Stimulated activated CD4-positive, alpha-beta T cell treated with anti-CD3 and anti-CD28 coated beads, TNF-alpha, amount 100 ng/mL, for 1 hour (primary cell): ENCODE results near the gene TMIE.
"Not testable (repeated sequence)": the region's sequence is repeated elsewhere in the genome, so short reads cannot be mapped to it uniquely, and the experiment has no call there.

Experiments used
- DNase-seq, 3 donors: peaks; one replicate each; pipeline ENCODE4 v3.0.0-alpha.2; 2020; ENCODE audit warnings: low read depth in 3 of 3, low spot score in 1 of 3

TMIE gene

DNA sequence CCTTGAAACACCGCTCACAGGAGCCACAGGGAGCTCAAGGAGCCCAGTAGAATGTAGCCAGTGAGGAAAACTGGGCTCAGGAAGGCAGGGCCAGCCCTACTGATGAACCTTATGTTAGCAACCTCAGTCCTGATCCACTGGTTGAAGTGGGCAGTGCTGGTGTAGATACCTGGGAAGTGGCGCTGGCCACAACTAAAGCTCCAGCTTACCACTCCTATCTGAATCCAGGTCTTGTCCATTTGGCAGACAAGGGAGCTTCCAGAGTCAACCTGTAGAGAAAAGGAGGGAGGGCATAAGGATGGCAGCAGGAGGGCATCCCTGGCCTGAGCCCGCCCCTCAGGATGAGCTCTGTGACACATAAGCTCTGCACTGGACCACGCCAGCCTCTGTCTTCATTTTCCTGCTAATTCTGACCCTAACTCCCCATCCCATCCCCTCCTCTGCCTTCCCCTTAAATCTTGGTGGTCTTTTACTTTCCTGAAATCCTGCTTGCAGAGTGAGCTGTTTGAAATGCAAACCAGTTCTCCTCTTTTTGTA lies 18.6 kb downstream of the TMIE start:
- DNase-seq: no peak

DNA sequence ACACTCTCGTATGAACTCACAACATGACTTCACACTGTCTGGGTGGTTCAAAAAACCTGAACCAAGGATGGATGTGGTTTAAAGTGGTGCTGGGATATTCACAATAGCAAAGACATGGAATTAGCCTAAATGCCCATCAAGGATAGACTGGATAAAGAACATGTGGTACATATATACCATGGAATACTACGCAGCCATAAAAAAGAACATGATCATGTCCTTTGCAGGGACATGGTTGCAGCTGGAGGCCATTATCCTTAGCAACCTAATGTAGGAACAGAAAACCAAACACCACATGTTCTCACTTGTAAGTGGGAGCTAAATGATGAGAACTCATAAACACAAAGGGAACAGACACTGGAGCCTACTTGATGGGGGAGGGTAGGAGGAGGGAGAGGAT lies 19.8 kb downstream of the TMIE start:
- no peak for DNase-seq

DNA sequence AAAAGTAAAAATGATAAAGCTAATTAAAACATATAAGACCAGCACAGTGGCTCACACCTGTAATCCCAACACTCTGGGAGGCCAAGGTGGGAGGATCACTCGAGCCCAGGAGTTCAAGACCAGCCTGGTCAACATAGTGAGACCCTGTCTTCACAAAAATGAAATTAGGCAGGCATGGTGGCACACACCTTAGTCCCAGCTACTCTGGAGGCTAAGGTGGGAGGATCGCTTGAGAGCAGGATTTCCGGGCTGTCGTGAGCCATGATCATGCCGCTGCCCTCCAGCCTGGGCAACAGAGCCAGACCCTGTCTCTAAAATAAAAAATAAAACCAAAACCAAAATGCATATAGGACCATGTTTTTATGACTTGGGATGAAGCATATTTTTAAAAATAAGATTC lies 21.3 kb downstream of the TMIE start:
- no peak for DNase-seq

DNA sequence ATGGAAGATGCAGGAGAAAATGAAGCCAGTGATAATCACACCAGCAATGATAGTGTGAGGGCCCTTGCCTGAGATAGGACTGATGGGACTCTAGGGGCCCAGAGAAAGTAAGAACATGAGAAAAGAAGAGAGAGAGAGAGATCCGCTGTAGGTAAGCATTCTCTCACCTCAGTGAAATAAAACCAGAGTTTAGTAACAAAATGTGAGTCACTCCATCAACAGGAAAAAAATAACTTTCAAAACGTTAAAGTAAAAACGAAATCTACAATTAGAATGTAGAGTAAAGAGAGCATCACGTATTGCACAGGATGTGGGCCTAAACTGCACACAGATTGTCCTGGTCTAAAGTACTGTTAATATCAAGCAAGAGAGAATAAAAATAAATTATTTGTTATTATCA lies 23.2 kb downstream of the TMIE start:
- DNase-seq: no peak

DNA sequence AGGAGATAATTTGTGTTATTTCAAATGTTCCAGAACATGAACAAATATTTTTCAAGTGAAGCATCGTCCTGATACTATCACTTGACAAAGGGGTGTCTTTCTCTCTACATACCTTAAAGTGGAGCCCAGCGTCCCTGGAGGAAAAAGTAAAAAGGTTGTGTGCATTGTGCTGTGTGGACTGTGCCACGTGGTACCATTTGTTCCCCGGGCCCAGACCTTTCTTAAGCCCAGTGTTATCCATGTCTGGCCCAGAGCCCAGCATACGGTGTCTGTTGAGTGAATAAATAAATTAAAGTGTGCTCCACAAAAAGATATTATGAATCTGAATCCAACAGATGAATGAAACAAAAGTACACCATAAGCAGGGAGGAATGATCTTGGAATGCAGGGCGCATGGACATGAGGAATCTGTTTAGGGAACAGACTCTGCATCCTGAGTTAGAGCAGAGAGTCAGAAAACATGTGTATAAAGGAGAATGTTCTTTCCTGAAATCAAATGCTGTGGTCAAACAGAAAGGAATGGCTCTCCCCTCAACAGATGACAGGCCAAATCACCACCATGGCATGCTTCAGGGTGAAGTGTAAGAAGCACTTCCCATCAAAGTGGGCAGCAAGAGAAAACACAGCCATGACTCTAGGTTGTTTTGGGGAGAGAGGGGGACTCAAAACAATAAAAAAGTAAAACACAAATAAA lies 24.6 kb downstream of the TMIE start:
- no peak for DNase-seq

DNA sequence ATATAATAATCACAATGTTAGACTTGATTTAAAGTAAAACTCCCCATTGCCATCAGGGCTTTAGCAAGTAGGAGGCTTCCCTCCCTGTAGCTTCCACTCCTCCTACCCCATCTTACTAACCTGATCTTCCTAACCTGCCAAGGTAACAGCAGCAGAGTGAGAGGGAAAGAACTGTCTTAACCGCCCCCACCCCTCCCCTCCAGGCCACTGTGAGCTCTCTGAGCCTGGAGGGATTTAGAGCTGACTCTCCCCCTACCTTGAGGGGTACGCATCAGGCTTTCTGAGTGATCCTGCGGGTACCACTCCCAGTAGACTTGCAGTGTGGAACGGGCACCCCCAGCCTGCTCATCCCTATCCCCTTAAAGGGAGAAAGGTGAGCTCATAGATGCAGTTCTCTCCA lies 27.8 kb downstream of the TMIE start:
- no peak for DNase-seq

DNA sequence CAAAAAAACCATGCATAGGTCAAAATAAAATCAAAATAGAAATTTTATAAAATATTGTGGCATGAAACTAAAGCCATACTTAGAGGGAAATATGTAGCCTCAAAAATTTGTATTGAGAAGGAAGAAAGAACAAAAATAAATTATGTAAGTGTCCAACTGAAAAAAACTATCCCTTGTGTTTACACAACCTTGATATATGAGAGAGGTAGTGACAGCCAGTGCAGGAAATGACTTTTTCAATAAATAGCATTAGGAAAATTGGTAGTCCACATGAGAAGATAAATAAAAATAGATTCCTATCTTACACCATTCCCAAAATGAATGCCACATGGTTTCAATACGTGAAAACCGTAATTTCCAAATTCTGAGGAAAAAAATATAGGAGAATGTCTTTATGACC lies 29.6 kb downstream of the TMIE start:
- no peak for DNase-seq

DNA sequence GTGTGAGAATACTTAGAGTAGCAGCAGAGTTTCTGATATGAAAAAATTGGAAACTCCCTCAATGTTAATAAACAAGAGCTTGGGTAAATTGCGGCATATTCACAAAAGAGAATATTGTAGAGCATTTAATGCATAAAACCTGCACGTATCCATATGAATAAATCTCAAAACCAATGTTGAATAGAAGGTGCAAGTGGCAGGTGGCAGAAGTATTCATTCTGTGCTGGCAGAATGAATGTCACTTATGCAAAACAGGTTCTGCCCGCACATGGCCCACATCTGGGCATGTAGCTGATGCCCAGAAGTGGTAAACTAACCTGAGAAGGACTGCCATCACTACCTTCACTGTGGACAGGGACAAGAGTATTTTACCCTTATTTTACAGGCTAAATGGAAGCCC lies 30.6 kb downstream of the TMIE start:
- no peak for DNase-seq

DNA sequence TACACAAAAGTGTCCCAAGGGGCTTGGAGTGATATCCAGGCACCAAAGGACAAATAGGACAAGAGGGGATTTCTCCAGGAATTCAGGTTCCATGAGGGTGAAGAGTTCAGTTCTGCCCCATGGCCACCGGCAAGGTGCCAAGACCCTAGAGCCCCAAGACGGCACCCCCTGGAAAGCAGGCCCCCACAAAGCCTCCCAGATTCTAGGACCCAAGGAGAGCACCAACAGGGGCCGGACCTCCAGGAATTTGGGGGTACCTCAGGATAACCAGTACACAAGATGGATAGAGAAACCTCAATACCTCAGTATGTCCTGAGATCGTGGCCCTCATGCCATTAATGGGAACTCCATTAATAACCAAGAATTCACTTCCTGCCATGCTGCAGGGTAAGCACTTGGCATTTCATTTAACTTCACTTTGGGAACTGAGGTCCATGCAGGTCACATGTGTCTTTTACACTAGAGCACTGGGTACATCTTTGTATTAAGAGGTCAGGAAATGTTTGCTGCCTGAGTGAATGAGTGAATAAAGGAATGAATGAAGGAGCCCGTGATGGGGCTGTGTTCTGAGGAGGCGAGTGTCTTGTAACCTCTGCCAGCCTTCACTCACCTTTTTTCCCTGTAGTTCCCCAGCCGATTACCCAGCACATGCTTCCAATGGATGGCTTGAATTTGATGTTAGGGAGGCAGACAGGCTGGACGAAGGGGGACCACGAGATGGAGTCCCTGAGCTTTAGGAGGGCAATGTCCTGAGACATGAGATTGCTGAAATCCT lies 32.0 kb downstream of the TMIE start:
- no peak for DNase-seq

DNA sequence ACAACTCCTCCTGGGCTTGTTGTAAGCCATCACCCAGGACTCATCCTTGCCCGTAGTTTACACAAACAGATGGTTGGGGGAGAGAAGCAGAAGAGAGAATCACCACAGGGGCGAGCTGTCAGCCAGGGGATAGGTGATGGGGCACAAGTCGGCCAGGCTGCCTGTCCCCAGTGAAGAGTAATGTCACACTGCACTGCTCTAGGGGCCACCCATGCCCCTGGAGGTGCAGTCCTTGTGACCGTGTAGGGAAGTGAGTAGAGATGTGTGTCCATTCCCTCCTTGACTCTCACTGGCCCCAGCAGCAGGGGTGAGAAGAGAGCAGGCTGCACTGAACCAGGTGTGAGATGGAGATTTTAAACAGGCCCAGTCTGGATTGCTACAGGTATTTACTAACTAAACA lies 33.6 kb downstream of the TMIE start:
- DNase-seq: no peak

DNA sequence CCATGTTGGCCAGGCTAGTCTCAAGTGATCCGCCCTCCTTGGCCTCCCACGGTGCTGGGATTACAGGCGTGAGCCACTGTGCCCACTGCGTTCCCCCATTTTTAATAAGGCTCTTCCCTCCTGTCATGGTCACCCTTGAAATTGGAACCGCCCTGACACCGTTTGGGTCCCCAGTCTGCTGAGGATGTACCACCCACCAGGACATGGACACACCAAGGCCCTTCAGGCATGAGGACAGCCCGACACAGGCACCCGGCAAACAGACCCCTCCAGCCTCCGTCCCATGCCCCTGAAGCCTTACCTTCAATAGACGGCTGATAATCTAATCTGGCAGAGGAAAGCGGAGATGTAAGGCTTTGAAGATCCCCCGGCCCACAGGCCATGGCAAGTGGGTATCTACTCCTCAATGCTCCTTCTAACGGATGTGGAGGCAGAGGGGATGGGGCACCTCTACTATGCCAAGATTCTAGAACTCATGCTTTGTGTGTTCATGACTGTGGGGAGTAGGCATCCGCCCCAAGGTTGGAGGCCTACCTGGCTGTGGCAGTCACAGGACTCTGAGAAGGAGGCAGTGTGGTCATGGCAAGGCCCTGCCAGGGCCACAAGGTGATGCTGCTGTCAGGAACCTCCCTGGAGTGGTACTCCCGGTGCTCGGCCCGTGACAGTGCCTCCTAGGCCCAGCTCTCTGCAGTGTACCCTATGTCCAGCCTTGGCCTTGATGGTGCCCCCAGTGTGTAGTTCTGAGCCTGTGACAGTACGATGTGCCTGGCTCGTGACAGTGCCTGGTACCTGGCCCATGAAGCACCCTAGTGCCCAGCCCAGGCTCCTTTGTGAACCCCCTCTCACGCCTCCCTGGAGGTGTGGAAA lies 35.0 kb downstream of the TMIE start:
- no peak for DNase-seq

DNA sequence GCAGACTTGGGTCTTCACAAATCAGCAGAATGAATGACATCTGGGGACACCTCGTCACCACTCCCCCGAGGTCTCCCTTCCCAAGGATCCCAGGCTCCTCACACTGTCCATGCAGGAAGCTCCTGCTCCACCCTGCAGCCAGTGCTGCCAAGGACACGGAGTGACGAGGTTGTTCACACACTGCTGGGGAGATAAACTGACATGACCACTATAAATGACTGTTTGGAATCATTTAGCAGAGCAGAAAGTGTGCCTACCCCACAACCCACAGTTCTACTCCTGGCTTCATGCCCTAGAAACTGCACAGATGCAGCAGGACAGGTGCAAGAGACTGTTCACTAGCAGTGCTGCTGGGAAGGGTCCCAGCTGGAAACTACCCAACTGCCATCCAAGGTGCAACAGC lies 36.1 kb downstream of the TMIE start:
- DNase-seq: no peak

DNA sequence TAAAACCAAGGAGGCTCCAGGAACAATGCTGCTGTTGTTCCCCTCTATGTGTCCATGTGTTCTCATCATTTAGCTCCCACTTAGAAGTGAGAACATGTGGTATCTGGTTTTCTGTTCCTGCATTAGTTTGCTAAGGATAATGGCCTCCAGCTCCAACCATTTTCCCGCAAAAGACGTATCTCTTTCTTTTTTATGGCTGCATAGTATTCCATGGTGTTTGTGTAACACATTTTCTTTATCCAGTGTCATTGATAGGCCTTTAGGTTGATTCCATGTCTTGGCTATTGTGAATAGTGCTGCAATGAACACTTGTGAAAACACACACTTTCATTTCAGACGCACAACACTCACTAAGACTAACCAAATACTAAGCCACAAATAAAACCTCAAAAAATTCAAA lies 38.4 kb downstream of the TMIE start:
- not testable (repeated sequence) for DNase-seq

DNA sequence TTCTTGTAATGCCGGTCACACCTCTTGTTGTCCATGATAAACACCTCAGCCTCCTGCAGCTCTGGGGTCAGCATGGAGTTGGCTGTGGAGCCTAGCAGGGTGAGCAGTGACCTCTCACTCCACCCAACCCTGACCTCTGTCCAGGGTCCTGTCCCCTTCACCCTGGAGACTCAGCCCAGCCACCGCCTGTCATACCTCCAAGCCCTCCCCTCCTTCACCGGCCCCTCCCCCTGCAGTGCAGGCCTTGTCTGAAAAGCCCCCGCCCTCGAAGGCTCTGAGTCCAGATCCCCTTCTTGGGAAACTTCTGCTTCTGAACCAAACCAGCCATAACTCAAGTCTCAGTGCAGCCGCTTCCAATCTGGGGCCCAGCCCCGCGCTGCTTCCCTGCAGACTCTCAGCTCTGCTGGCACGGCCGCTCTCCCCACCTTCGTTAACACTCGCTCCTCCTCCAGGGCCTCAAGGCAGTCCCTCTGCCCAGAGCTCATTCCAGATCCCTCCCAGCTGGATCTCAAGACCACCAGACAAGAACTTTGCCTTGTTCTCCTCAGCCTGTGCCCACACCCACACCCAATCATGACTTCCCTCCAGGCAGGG lies 41.9 kb downstream of the TMIE start:
- DNase-seq: no peak

DNA sequence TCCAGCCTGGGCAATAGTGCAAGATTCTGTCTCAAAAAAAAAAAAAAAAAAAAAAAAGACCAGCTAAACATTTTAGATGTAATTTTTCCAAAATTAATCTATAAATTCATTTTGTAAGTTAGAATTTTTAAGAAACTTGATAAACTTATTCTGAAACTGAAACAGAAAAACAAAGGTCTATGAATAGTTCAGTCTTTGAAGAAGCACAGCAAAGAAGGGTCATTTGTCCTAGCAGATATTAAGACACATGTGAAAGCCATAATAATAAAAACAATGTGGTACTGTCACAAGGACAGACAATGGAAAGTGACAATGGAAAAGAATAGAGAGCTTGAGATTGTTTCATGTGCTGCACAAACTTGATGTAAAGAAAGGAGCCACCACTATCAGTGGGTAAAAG lies 45.5 kb downstream of the TMIE start:
- DNase-seq: no peak

DNA sequence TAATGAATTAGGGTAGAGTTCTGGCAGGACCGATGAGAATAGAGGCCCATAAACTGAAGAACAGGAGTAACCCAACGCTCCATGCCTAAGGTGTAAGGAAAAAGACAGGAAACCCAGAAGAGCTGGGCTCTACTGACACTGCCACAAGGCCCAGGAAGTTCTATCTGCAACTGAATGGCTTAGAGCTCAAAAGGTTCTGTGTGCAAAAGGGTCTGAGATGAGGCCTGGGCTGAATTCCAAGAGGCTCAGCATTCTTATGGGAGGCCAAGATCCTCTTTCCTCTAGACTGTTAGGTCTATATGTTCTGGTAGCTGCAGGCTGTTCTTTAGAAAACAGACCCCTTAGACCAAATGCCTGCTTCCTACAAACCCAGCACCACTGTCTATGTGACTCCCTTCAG lies 47.0 kb downstream of the TMIE start:
- DNase-seq: no peak

DNA sequence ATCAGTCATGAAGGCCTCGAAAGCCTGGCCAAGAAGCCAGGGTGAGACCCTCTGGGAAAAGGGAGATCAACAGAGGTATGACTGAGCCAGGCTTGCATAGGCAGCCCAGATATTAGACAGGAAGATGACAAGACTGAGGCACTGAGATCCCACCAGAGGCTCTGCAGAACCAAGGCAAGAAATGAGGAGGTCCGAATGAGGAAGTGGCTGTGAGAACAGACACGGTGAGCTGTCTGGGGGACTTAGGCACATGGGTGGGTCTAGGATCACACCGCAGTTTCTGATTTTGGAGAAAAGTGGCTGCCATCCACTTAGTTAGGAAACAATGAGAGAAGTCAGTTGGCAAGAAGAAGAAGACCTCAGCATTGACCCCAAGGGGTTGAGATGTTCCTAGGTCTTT lies 47.9 kb downstream of the TMIE start:
- no peak for DNase-seq

DNA sequence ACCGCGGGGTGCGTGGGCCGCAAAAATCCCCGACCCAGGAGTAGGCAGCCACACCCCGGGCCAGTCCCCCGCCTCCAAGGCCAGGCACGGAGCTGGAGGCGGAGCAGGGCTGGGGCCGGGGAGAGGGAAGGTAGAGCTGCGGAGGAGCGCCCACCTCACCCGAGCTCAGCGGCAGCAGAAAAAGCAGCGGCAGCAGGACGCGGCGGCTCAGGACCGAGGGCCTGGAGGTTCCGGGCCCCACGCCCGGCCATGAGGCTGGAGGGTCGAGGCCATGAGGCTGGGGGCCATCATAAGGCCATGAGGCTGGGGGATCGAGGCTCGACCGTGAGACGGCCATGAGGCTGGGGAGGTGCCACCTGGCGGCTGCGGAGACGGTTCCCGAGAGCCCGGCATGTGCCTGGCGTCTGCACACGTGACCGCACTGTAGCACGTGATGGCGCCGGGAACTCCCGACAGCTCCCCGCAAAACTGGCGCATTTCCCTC lies 49.4 kb downstream of the TMIE start:
- no peak for DNase-seq

DNA sequence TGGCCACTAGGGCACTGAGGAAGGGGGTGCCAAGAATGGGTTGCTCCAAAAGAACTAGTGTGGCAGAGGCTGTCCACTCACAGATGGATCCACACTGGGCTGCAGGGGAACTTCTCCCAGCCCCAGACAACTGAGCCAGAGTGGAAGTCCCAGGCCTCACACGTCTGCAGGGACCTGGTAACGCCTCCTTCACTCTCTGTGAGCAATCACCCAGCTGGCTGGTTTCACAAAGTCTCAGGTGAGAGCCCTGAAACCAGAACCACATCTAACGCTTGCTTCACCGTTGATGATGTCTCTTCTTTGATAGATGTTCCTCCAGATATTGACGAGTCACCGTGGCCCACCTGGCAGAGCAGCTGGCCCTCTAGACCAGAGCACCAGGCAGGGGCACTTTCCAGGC lies 51.9 kb downstream of the TMIE start:
- DNase-seq: not testable (repeated sequence)

DNA sequence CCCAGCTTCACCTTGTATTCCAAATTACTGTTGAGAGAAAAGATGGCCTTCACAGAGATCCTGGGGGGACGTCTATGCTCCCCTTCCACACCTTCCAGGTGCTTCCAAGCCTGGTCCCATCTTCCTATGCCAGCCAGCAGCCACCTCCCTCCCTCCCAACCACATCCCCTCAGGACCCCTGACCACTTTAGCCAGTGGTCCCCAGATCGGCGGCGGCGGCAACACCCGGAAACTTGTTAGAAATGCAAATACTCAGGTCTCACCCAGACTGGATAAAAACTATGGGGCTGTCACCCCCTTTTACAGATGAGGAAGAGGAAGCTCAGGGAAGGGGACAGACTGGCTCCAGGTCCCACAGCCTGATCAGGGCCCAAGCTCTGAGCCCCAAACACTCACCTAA lies 54.5 kb downstream of the TMIE start:
- no peak for DNase-seq

DNA sequence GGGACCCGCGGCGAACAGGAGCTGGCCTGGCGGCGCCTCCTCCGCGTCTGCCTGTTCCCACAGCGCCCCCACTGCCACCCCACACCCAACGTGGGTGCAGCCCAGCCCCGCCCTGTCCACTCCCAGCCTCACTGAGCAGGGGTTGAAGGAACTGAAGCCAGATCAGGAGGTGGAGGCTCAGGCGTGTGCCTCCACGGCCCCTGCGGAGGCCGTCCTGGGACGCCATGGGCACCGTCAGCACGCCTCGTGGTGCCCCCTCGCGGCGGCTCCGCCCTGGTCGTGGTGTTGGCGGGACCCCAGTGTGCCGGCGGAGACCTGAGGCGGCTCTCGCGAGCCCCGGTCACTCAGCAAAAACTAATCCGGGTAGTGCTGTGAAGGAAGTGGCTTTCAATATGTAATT lies 55.5 kb downstream of the TMIE start:
- DNase-seq: no peak
